Stimulated activated CD8-positive, alpha-beta memory T cell treated with anti-CD3 and anti-CD28 coated beads, Interleukin-2, amount 100 ng/mL, for 1 hour (primary cell): ENCODE results near the gene BCDIN3D.

Experiments used
- DNase-seq, 2 donors: peaks; one replicate each; pipeline ENCODE4 v3.0.0-alpha.2; 2020; ENCODE audit warnings: low read depth in 2 of 2

The BCDIN3D gene

GRCh38 chr12:49797449-49797776 lies 45.5 kb downstream of the BCDIN3D start:
- no peak for DNase-seq

GRCh38 chr12:49796606-49797448 lies 46.1 kb downstream of the BCDIN3D start:
- no peak for DNase-seq

- DNase-seq = no peak
Observed at GRCh38 chr12:49796155-49796554, 46.8 kb downstream of the BCDIN3D start.

- DNase-seq = no peak
Observed at GRCh38 chr12:49795654-49796105, 47.2 kb downstream of the BCDIN3D start.

DNA sequence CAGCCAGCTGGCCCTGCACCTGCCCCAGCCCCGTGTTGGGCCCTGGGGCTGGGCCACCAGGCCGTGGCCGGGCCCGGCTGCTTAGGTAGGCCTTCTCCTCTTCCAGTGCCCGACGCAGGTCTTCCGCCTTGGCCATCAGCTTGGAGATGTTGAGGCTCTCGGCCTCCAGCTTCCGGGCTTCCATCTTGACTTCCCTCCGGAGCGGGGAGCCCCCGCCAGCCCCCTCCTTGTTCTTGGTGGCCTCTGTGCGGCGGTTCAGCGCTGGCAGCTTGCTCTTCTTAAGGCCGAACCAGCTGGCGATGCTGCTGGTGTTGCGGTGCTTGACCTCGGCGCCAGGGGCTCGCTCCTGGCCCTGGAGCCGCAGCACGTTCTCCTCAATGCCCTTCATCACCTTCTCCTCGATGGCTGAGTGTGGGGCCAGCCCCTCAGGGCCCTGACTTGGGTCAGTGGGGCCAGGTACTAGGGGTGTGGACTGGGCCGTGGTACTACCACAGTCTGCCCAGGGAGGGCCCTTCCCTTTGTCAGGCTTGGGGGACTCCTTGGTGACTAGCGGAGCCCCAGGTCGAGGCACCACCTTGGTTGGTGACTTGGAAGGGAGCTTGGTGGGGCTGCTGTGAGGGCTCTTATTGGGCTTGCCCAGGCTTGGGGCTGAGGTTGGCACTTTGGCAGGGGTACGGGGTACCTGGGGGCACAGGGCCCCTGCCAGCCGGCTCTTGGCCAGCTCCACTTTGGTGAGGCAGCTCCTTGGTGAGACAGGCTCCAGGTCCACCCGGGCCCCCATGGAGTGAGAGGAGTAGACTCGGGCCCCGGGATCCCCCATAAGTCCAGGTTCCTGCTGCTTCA lies 47.9 kb downstream of the BCDIN3D start:
- DNase-seq = no peak

DNA sequence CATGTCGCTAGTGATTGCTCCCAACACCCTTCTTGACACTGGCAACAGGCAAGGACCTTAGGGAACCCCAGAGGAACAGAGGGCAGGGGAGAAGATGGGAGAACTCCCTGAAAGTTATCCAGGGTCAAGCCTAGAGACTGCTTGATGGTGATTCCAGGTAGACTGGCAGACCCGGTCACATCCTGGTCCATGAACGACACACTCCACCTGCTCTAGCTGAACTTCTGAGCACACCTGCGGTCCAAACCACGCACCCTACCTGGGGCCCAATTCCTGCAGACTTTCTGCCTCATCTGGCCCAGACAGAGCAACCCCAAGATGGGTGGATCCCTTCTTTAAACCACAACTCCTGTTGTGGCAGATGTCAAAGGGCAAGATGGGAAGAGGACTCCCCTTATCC lies 48.9 kb downstream of the BCDIN3D start:
- DNase-seq = no peak

DNA sequence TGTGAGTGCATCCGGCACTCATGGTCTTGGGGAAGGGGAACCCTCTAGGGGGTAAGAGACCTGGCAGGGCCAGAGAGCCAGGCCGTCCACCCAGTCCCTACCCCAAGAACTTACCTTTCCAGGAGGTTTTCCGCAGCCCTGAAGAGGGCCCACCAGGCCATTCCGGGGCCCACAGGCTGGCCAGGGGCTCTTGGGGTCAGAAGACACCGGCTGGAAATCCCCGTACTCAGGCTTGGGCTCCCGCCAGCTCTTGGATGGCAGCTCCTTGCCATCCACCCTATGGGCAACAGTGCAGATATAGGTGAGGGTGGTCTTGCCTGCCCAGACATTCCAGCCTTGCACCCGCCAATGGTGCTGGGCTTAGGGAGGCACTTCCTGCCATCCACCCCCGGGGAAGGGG lies 49.3 kb downstream of the BCDIN3D start:
- no peak for DNase-seq

DNA sequence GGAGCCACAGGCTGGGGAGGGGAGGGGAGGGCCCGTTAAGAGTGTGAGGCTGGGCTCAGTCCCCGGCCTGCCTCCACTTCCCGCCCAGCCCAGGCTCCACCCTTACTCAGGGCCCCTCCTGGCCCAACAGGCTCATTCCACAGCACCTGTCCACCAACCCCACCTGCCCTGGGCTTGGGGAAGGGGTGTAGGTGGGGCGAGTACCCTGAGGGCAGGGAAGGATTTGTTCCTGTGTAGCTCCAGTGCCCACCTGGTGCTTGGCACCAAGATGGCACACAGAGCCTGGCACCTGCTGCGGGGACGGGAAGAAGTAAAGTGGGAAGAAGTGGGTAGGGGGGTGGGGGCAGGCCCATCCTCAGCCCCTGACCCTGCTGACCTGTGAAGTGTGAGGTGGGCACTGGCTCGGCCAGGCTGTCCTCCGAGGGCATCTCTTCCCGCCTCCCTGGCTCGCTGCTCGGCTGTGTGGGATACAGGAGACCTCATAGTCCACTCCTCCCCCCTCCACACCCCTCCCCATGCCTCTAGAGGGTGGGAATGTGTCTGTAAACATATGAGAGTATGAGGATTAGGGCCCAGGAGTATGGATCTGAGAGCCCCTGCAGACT lies 49.8 kb downstream of the BCDIN3D start:
- DNase-seq = no peak

DNA sequence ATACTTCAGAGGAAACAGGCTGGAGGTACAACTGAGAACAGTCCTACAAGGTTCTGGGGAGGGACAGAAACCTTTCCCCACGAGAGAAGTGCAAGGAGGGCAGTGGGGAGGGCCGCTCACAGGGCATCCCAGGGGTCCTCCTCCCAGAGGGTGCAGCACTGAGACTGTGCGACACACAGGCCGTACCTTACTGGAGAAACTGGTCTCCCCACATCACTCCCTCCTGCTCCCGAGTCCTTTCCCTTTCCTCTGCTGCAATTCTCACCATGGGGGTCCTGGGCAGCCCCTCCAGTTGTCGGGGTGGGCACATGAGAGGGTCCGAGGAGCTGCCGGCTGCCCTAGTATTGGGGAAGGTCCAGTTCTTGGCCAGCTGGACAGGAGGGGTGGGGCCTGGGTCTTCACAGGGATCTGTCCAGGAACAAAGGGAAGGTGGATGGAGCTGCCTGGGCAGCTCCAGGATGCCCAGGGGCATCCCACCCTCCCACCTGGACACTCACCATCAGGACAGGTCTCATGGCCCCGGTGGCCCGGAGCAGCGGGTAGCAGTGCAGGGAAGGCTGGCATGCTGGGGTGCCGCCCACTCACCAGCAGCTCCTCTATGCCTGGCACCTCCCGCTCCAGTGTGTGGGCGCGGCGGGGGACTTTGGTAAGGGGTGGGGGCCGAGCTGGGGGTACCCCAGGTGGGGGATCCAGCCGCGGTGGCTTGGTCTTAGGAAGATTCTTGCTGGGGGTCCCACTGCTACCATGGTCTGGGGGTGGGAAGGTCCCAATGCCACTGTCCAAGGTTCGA lies 50.5 kb downstream of the BCDIN3D start:
- DNase-seq = no peak

- DNase-seq = no peak
Observed at GRCh38 chr12:49791700-49792099, 51.2 kb downstream of the BCDIN3D start.

- DNase-seq = no peak
Observed at GRCh38 chr12:49790741-49791555, 52.0 kb downstream of the BCDIN3D start.

- DNase-seq = no peak
Observed at GRCh38 chr12:49789992-49790391, 52.9 kb downstream of the BCDIN3D start.

DNA sequence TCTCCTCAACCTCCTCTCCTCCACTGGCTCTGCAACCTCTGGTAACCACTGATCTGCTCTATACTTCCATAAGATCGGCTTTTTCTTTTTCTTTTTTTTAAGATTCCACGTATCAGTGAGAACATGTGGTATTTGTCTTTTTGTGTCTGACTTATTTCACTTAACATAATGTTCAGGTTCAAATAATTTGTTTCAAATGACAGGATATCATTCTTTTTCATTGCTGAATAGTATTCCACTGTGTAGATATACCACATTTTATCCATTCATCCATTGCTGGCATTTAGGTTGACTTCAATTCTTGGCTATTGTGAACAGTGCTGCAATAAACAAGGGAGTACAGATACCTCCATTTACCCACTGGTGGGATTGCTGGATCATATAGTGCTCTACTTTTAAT lies 55.2 kb downstream of the BCDIN3D start:
- DNase-seq = no peak
